ENCODE measurements around the gene LZTR1.

- no peak for TF ChIP-seq POLR2A (IDR thresholded peaks at IDR 0.05)
- no peak for TF ChIP-seq CTCF (IDR thresholded peaks at IDR 0.05)
Measured at GRCh38 chr22:20953342-20953608, 28.8 kb upstream of the LZTR1 start.
